GM21737 (cell line): ENCODE measurements around the gene CCM2.

Experiments used
- ATAC-seq: cut with Tn5 transposase; IDR thresholded peaks from one replicate; pipeline ENCODE4 v1.9.1; 2021; ENCODE audit warnings: mild to moderate bottlenecking, moderate library complexity; ENCODE audit not compliant: unreplicated experiment

CCM2 gene

GRCh38 chr7:45118292-45118691 is 118.3 kb downstream of the CCM2 start:
- ATAC-seq = no peak

- no peak for ATAC-seq
Measured at GRCh38 chr7:45118889-45119331, 118.9 kb downstream of the CCM2 start.

GRCh38 chr7:45119550-45119949 is 119.5 kb downstream of the CCM2 start:
- ATAC-seq = no peak

- no peak for ATAC-seq
Measured at GRCh38 chr7:45122975-45123860, 123.2 kb downstream of the CCM2 start.

- no peak for ATAC-seq
Measured at GRCh38 chr7:45123913-45124710, 124.1 kb downstream of the CCM2 start.

DNA sequence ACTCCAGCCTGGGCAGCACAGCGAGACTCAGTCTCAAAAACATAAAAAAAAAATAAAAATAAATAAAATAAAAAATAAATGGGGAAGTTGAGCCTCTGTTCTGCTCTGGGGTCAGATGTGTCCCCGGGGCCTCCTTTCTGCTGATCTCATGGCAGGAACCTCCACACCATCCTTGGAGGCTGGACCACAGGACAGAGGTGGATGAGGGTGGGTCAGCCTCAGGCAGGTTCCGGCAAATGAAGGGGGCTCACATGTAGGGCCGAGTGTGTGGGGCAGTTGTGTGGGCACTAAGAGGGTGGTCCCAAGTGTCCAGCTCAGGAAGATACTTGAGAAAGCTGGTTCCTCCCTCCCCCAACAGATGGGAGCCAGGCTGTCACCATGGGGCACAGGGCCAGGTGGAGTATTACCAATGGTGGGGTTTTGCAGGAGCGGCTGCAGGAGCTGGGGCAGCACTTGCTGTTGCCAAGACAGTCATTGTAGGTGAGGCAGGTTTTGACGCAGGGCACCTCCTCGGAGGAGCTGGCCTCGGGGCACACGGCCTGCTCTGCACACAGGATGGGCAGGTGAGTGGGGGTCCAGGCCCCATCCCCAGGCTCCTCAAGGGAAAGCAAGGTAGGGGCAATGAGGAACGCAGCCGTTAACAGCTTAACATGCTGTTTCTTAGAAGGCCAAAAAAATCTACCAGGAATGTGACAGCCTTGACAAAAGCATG is 125.3 kb downstream of the CCM2 start:
- no peak for ATAC-seq
